Smooth muscle cell (in vitro differentiated cells): ENCODE measurements around the gene SRGN. TPM values are rescaled to one million over a fixed set of nuclear protein-coding genes. Genes with fewer than 3 reads are reported as not detected.

Source experiments
- DNase-seq: peaks from one replicate; lab custom pipeline; 2025; ENCODE audit not compliant: unreplicated experiment; lab: John Stamatoyannopoulos, UW
- H2AFZ ChIP-seq: fragments of 200-600 bp; sonication (generic); 2 replicates; pipeline ENCODE4 v1.6.0; 2016; ENCODE audit warnings: antibody characterized with exemption, low read depth, mild to moderate bottlenecking
- H3F3A ChIP-seq: fragments of 200-600 bp; sonication (generic); 2 replicates; pipeline ENCODE4 v1.6.0; 2017; ENCODE audit warnings: antibody characterized with exemption, low read depth
- H3K27ac ChIP-seq: fragments of 200-600 bp; sonication (generic); 2 replicates; pipeline ENCODE4 v1.5.1; 2016; ENCODE audit warnings: low read depth, mild to moderate bottlenecking
- H3K27me3 ChIP-seq: fragments of 200-600 bp; sonication (generic); 2 replicates; pipeline ENCODE4 v1.6.1; 2016; ENCODE audit warnings: low read depth, mild to moderate bottlenecking
- H3K36me3 ChIP-seq: fragments of 200-600 bp; sonication (generic); 2 replicates; pipeline ENCODE4 v1.5.1; 2016; ENCODE audit warnings: low read depth
- H3K4me1 ChIP-seq: fragments of 200-600 bp; sonication (generic); 2 replicates; pipeline ENCODE4 v1.5.1; 2016; ENCODE audit warnings: low read depth
- H3K4me2 ChIP-seq: fragments of 200-600 bp; sonication (generic); 2 replicates; pipeline ENCODE4 v1.6.0; 2016; ENCODE audit warnings: mild to moderate bottlenecking
- H3K4me3 ChIP-seq: fragments of 200-600 bp; sonication (generic); 2 replicates; pipeline ENCODE4 v1.5.1; 2016; ENCODE audit warnings: mild to moderate bottlenecking
- H3K79me2 ChIP-seq: fragments of 200-600 bp; sonication (generic); 2 replicates; pipeline ENCODE4 v1.6.0; 2016; ENCODE audit warnings: low read depth, mild to moderate bottlenecking
- H3K9ac ChIP-seq: fragments of 200-600 bp; sonication (generic); 2 replicates; pipeline ENCODE4 v1.6.0; 2016; ENCODE audit warnings: low read depth
- H3K9me3 ChIP-seq: fragments of 200-600 bp; sonication (generic); replicated peaks from 2 replicates; pipeline ENCODE4 v1.5.1; 2016; ENCODE audit warnings: low read depth
- H4K20me1 ChIP-seq: fragments of 200-600 bp; sonication (generic); 2 replicates; pipeline ENCODE4 v1.6.0; 2016; ENCODE audit warnings: low read depth
- CTCF ChIP-seq: fragments of 200-600 bp; sonication (generic); IDR thresholded peaks from 2 replicates; pipeline ENCODE4 v1.5.1; 2017; ENCODE audit warnings: borderline replicate concordance, mild to moderate bottlenecking, antibody characterized with exemption; ENCODE audit not compliant: insufficient read depth, poor library complexity, severe bottlenecking
- WGBS: methylation state at CpG from one replicate; pipeline ENCODE4 v1.1.7; 2016; ENCODE audit warnings: low lambda C conversion rate; 5-methylcytosine and 5-hydroxymethylcytosine counted together
- polyA plus RNA-seq: library from polyadenylated mRNA; unstranded; fragments of >200 nt; fragmentation: Nextera tagmentation; extraction: Ambion mirVana; gene quantifications from 2 replicates; pipeline ENCODE4 v1.2.1, GENCODE V29; 2016
- total RNA-seq: library from RNA; depleted of rRNA; stranded (reverse); fragments of >200 nt; gene quantifications from 2 replicates; pipeline ENCODE4 v1.2.3, GENCODE V29; 2014

SRGN gene
- total and polyA plus RNA-seq, 2 experiments from 2014 or later = not detected

- TF ChIP-seq CTCF = no peak
- no peak overlapping the region for H3K4me2 ChIP-seq
- no peaks in the 10 kb centered on the region for H3K27me3 ChIP-seq
- H3F3A ChIP-seq = no peaks in the 10 kb centered on the region
- no peak overlapping the region for H2AFZ ChIP-seq
- no peaks in the 10 kb centered on the region for H4K20me1 ChIP-seq
- no peaks in the 10 kb centered on the region for H3K36me3 ChIP-seq
- no peaks in the 10 kb centered on the region for H3K79me2 ChIP-seq
- H3K27ac ChIP-seq = no peak overlapping the region
- no peaks in the 10 kb centered on the region for H3K9me3 ChIP-seq
- no peak overlapping the region for H3K4me3 ChIP-seq
- no peak overlapping the region for H3K9ac ChIP-seq
- no peak for DNase-seq
- 86% methylated on average over 1 of the region's 1 CpG for WGBS
- H3K4me1 ChIP-seq = no peaks in the 10 kb centered on the region
Measured at GRCh38 chr10:69090685-69091084, 2.8 kb downstream of the SRGN start.

DNA sequence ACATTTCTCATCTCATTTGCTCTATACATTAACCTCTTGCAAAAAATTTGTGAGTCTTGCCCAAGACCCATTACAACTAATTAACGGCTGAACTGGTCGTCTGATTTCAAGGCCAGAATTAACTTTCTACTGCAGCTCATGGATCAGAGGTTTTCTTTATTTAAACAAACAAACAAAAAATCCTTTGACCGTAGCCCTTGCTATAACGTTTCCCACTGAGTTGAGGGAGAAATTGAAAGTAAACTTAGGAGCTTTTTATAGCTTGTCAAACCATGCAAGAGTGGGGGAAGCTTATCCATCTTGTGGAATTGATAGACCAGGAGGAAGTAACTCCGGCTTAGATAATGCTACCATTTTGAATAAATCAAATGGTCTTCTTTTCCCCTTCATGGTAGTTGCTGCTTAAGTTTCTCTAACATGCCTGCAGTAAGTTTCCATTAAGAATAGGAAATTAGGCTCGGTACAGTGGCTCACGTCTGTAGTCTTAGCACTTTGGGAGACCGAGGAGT lies 3.3 kb downstream of the SRGN start:
- no peaks in the 10 kb centered on the region for H3K27me3 ChIP-seq
- H3K4me1 ChIP-seq = no peaks in the 10 kb centered on the region
- no peaks in the 10 kb centered on the region for H3K36me3 ChIP-seq
- WGBS = 85% methylated on average over 8 of the region's 8 CpGs
- no peaks in the 10 kb centered on the region for H3F3A ChIP-seq
- no peaks in the 10 kb centered on the region for H4K20me1 ChIP-seq
- no peaks in the 10 kb centered on the region for H3K79me2 ChIP-seq
- no peak overlapping the region for H3K4me3 ChIP-seq
- no peaks in the 10 kb centered on the region for H3K9me3 ChIP-seq
- no peak overlapping the region for H2AFZ ChIP-seq
- H3K4me2 ChIP-seq = no peak overlapping the region
- no peak overlapping the region for H3K9ac ChIP-seq
- H3K27ac ChIP-seq = no peak overlapping the region
- DNase-seq = no peak
- TF ChIP-seq CTCF = no peak

- no peaks in the 10 kb centered on the region for H3F3A ChIP-seq
- H3K4me1 ChIP-seq = no peaks in the 10 kb centered on the region
- no peaks in the 10 kb centered on the region for H4K20me1 ChIP-seq
- H3K9me3 ChIP-seq = no peaks in the 10 kb centered on the region
- H3K36me3 ChIP-seq = no peaks in the 10 kb centered on the region
- no peak overlapping the region for H3K4me2 ChIP-seq
- H3K4me3 ChIP-seq = no peak overlapping the region
- H2AFZ ChIP-seq = peak overlapping the region; percentile 67
- H3K27ac ChIP-seq = no peak overlapping the region
- peak; percentile 3 for DNase-seq
- 47% methylated on average over 17 of the region's 17 CpGs for WGBS
- H3K27me3 ChIP-seq = no peaks in the 10 kb centered on the region
- no peaks in the 10 kb centered on the region for H3K79me2 ChIP-seq
- H3K9ac ChIP-seq = no peak overlapping the region
- TF ChIP-seq CTCF = peak; percentile 87
Measured at GRCh38 chr10:69092959-69093850, 5.3 kb downstream of the SRGN start.
